DMS53 treated with DMSO at 0.1 percent for 48 hours (cell line): ENCODE measurements around the gene PCBP3.
"Not testable (repeated sequence)": the region's sequence is repeated elsewhere in the genome, so short reads cannot be mapped to it uniquely, and the experiment has no call there.

Source experiments
- DNase-seq: peaks from one replicate; lab custom pipeline; 2025; ENCODE audit not compliant: unreplicated experiment; lab: John Stamatoyannopoulos, UW

Gene PCBP3

GRCh38 chr21:45823100-45823681 lies 179.7 kb downstream of the PCBP3 start:
- DNase-seq: no peak

- no peak for DNase-seq
Measured at GRCh38 chr21:45824546-45825215, 181.2 kb downstream of the PCBP3 start.

- DNase-seq: no peak
Measured at GRCh38 chr21:45825219-45825618, 181.7 kb downstream of the PCBP3 start.

GRCh38 chr21:45826676-45827301 lies 183.3 kb downstream of the PCBP3 start:
- no peak for DNase-seq

GRCh38 chr21:45827302-45827692 lies 183.8 kb downstream of the PCBP3 start:
- DNase-seq: no peak

- DNase-seq: no peak
Measured at GRCh38 chr21:45827881-45828579, 184.5 kb downstream of the PCBP3 start.

- DNase-seq: no peak
Measured at GRCh38 chr21:45828580-45829570, 185.3 kb downstream of the PCBP3 start.

- no peak for DNase-seq
Measured at GRCh38 chr21:45829668-45830067, 186.1 kb downstream of the PCBP3 start.

- peak; percentile 14 for DNase-seq
Measured at GRCh38 chr21:45830221-45830640, 186.7 kb downstream of the PCBP3 start.

- no peak for DNase-seq
Measured at GRCh38 chr21:45830720-45831366, 187.3 kb downstream of the PCBP3 start.

- DNase-seq: no peak
Measured at GRCh38 chr21:45831991-45832740, 188.6 kb downstream of the PCBP3 start.

GRCh38 chr21:45832741-45833235 lies 189.3 kb downstream of the PCBP3 start:
- not testable (repeated sequence) for DNase-seq

GRCh38 chr21:45833414-45833813 lies 189.9 kb downstream of the PCBP3 start:
- no peak for DNase-seq

GRCh38 chr21:45834026-45834715 lies 190.6 kb downstream of the PCBP3 start:
- DNase-seq: no peak

- no peak for DNase-seq
Measured at GRCh38 chr21:45834821-45835293, 191.3 kb downstream of the PCBP3 start.

GRCh38 chr21:45835301-45836267 lies 192.1 kb downstream of the PCBP3 start:
- DNase-seq: no peak

- DNase-seq: no peak
Measured at GRCh38 chr21:45836268-45836655, 192.7 kb downstream of the PCBP3 start.
